Uterus (tissue), 2 donors: ENCODE measurements around the gene BMS1.

Source experiments
- POLR2A ChIP-seq, 2 donors: fragments of 450-650 bp; IDR thresholded peaks; one replicate each; pipeline ENCODE4 v1.6.1; 2016; ENCODE audit warnings: antibody characterized with exemption in 2 of 2, mild to moderate bottlenecking in 1 of 2, moderate library complexity in 1 of 2
- TF ChIP-seq, protein P1 (sequence below), 4 experiments: fragments of 200-600 bp in 2 of 4; fragments of 450-650 bp in 2 of 4; sonication (generic) in 2 of 4; IDR thresholded peaks; one replicate each; pipeline ENCODE4 v1.5.1; 2016 to 2019; ENCODE audit warnings: antibody characterized with exemption in 4 of 4, mild to moderate bottlenecking in 2 of 4, moderate library complexity in 1 of 4

DNA sequence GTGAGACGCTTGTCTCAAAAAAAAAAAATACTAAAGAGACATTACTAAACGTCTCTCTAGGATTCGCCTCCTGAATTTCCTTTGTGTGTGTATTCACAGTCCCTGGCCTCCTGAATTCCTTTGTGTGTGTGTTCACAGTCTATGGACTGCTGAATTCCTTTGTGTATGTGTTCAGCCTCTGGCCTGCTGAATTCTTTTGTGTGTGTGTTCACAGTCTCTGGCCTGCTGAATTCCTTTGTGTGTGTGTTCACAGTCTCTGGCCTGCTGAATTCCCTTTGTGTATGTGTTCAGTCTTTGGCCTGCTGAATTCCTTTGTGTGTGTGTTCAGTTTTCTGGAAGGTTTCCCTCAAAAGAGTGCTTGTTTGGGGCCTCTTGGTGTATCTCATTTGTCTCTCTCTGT lies 8.2 kb downstream of the BMS1 start:
- no peak for TF ChIP-seq POLR2A (IDR thresholded peaks at IDR 0.05)
- TF ChIP-seq, protein P1, sequence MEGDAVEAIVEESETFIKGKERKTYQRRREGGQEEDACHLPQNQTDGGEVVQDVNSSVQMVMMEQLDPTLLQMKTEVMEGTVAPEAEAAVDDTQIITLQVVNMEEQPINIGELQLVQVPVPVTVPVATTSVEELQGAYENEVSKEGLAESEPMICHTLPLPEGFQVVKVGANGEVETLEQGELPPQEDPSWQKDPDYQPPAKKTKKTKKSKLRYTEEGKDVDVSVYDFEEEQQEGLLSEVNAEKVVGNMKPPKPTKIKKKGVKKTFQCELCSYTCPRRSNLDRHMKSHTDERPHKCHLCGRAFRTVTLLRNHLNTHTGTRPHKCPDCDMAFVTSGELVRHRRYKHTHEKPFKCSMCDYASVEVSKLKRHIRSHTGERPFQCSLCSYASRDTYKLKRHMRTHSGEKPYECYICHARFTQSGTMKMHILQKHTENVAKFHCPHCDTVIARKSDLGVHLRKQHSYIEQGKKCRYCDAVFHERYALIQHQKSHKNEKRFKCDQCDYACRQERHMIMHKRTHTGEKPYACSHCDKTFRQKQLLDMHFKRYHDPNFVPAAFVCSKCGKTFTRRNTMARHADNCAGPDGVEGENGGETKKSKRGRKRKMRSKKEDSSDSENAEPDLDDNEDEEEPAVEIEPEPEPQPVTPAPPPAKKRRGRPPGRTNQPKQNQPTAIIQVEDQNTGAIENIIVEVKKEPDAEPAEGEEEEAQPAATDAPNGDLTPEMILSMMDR (IDR thresholded peaks at IDR 0.05) = no peak
